ENCODE results near the gene ABCF1. TPM values are rescaled to one million over a fixed set of nuclear protein-coding genes. Genes with fewer than 3 reads are reported as not detected.

ABCF1 gene
- total RNA-seq, 1 experiment from 2014 or later: 53.3 TPM

DNA sequence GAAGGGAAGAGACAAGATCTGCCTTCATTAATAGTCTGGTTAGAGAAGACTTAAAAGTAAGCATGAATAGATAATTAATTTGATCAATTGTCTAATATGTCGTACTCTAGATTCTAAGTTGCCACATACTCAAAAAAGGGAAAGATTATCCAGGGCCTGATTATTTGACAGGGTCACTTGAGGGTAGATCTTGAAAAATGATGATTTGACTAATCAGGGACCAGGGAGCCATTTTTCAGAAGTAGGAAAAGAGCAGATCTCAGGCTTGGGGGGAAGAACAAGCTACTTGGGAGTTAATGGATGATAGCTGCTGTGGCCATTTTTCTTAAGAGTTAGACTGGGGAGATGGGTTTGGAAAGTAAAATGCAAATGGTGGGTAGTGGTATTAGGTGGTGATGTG lies 21.0 kb downstream of the ABCF1 start:
- no TSS peak for BruUV-seq (replicated peaks)
- Histone ChIP-seq H3K36me3 (ENCODE audit: control insufficient read depth in 1 of 2, insufficient read depth in 2 of 2, low read length in 2 of 2) (peaks cover 30 to 41% of the 10 kb centered on the region in 2 experiments), H3K27ac (ENCODE audit: low read depth, low read length) (no peak overlapping the region), H3K4me2 (ENCODE audit: low read length) (no peak overlapping the region), H3K9me3 (ENCODE audit: control insufficient read depth in 1 of 2, insufficient read depth in 1 of 2, low read depth in 1 of 2, low read length in 2 of 2) (no peaks in the 10 kb centered on the region), H3K79me2 (ENCODE audit: insufficient read depth, low read length) (peaks cover 37% of the 10 kb centered on the region; the same call in 1 of the 2 replicates), H3K4me1 (ENCODE audit: control insufficient read depth in 1 of 2, insufficient read depth in 2 of 2, low read length in 2 of 2) (peaks cover 0 to 7% of the 10 kb centered on the region in 2 experiments; a peak in 2 of 4 replicates), H3K9me2 (ENCODE audit: insufficient read depth) (no peaks in the 10 kb centered on the region), H3K4me3 (replicated peaks in 1 of 2; ENCODE audit: low read depth in 1 of 2, low read length in 2 of 2) (no peak overlapping the region), H2AFZ (ENCODE audit: low read depth, low read length, poor library complexity, severe bottlenecking) (no peak overlapping the region), H3K27me3 (ENCODE audit: insufficient read depth, low read length) (no peaks in the 10 kb centered on the region), H3K9ac (ENCODE audit: low read length) (no peak overlapping the region), H4K20me1 (ENCODE audit: insufficient read depth) (no peaks in the 10 kb centered on the region; the same call in 1 of the 2 replicates)
- CTCF ChIA-PET: interaction anchor here (1.2 kb wide), 1 partner anchor 51 kb away, joined by 4 read pairs; no protein-coding TSS in a partner anchor
- TF ChIP-seq SRF (IDR thresholded peaks at IDR 0.05; ENCODE audit: low read depth): no peak
- TF ChIP-seq, protein P1, sequence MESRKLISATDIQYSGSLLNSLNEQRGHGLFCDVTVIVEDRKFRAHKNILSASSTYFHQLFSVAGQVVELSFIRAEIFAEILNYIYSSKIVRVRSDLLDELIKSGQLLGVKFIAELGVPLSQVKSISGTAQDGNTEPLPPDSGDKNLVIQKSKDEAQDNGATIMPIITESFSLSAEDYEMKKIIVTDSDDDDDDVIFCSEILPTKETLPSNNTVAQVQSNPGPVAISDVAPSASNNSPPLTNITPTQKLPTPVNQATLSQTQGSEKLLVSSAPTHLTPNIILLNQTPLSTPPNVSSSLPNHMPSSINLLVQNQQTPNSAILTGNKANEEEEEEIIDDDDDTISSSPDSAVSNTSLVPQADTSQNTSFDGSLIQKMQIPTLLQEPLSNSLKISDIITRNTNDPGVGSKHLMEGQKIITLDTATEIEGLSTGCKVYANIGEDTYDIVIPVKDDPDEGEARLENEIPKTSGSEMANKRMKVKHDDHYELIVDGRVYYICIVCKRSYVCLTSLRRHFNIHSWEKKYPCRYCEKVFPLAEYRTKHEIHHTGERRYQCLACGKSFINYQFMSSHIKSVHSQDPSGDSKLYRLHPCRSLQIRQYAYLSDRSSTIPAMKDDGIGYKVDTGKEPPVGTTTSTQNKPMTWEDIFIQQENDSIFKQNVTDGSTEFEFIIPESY (IDR thresholded peaks at IDR 0.05; ENCODE audit: extremely low read depth, insufficient replicate concordance, low read length): no peak
- no peak for TF ChIP-seq YY1 (IDR thresholded peaks at IDR 0.05; ENCODE audit: extremely low read depth, insufficient replicate concordance, low read depth, low read length)
- TF ChIP-seq RAD21 (IDR thresholded peaks at IDR 0.05; ENCODE audit: low read depth): no peak
- no peak for TF ChIP-seq POLR2AphosphoS5 (IDR thresholded peaks at IDR 0.05; ENCODE audit: low read depth, low read length)
- TF ChIP-seq TCF7L2 (IDR thresholded peaks at IDR 0.05; ENCODE audit: borderline replicate concordance, extremely low read depth, insufficient read depth, insufficient read length): no peak
- no peak for TF ChIP-seq ELF1 (IDR thresholded peaks at IDR 0.05; ENCODE audit: borderline replicate concordance, low read depth)
- TF ChIP-seq SP1 (IDR thresholded peaks at IDR 0.05; ENCODE audit: low read depth): no peak
- TF ChIP-seq, protein P2, sequence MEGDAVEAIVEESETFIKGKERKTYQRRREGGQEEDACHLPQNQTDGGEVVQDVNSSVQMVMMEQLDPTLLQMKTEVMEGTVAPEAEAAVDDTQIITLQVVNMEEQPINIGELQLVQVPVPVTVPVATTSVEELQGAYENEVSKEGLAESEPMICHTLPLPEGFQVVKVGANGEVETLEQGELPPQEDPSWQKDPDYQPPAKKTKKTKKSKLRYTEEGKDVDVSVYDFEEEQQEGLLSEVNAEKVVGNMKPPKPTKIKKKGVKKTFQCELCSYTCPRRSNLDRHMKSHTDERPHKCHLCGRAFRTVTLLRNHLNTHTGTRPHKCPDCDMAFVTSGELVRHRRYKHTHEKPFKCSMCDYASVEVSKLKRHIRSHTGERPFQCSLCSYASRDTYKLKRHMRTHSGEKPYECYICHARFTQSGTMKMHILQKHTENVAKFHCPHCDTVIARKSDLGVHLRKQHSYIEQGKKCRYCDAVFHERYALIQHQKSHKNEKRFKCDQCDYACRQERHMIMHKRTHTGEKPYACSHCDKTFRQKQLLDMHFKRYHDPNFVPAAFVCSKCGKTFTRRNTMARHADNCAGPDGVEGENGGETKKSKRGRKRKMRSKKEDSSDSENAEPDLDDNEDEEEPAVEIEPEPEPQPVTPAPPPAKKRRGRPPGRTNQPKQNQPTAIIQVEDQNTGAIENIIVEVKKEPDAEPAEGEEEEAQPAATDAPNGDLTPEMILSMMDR (IDR thresholded peaks at IDR 0.05 in 2 of 3, conservative IDR thresholded peaks at IDR 0.05 in 1 of 3; ENCODE audit: borderline replicate concordance in 1 of 3, insufficient read depth in 1 of 3, low read depth in 2 of 3, low read length in 2 of 3): no peak
- no peak for TF ChIP-seq ZFX (IDR thresholded peaks at IDR 0.05)
- TF ChIP-seq, protein P3, sequence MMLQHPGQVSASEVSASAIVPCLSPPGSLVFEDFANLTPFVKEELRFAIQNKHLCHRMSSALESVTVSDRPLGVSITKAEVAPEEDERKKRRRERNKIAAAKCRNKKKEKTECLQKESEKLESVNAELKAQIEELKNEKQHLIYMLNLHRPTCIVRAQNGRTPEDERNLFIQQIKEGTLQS (IDR thresholded peaks at IDR 0.05): no peak
- RAD21 ChIA-PET (ENCODE audit: low non-redundant PET in 1 of 2, low total read pairs in 2 of 2, uncharacterized antibody in 2 of 2, unreplicated experiment in 2 of 2): no interaction called here
- DNase-seq (ENCODE audit: low read depth, low spot score) (no peak), ATAC-seq (no peak)
- POLR2A ChIA-PET: interaction anchor here (1.5 kb wide), 1 partner anchor 9 kb away, joined by 4 read pairs; no protein-coding TSS in a partner anchor
- intact Hi-C loops (cut with micrococcal nuclease): no loop called here

Measured in HCT116 (cell line).